Kidney capillary endothelial cell (primary cell): ENCODE data around the gene EPM2AIP1.
A peak's percentile ranks its signal among the peaks of the same experiment; 100 is the strongest.
"Not testable (repeated sequence)": the region's sequence is repeated elsewhere in the genome, so short reads cannot be mapped to it uniquely, and the experiment has no call there.

Source experiments
- DNase-seq: peaks from one replicate; pipeline ENCODE4 v3.0.0-alpha.2; 2018; ENCODE audit warnings: low spot score

The EPM2AIP1 gene

GRCh38 chr3:36992806-36993325 is at the start of gene EPM2AIP1:
Gene EPM2AIP1, minus strand, starts transcription at chr3:36993131. Its CDS starts 54 bp downstream, at chr3:36993077.
- DNase-seq: no peak

- not testable (repeated sequence) for DNase-seq
These were observed 49.8 kb upstream of the EPM2AIP1 start for GRCh38 chr3:37042712-37043111.

- no peak for DNase-seq
These were observed 48.7 kb upstream of the EPM2AIP1 start for GRCh38 chr3:37041546-37042195.

GRCh38 chr3:37040231-37040630 is 47.3 kb upstream of the EPM2AIP1 start:
- DNase-seq: no peak

- no peak for DNase-seq
These were observed 46.4 kb upstream of the EPM2AIP1 start for GRCh38 chr3:37039161-37039846.

GRCh38 chr3:37037352-37037751 is 44.4 kb upstream of the EPM2AIP1 start:
- no peak for DNase-seq

GRCh38 chr3:37032961-37033360 is 40.0 kb upstream of the EPM2AIP1 start:
- no peak for DNase-seq

GRCh38 chr3:37031096-37031682 is 38.3 kb upstream of the EPM2AIP1 start:
- no peak for DNase-seq

- no peak for DNase-seq
These were observed 37.7 kb upstream of the EPM2AIP1 start for GRCh38 chr3:37030588-37030987.

- DNase-seq: no peak
These were observed 36.7 kb upstream of the EPM2AIP1 start for GRCh38 chr3:37029516-37030163.

GRCh38 chr3:37029111-37029510 is 36.2 kb upstream of the EPM2AIP1 start:
- DNase-seq: no peak

- DNase-seq: no peak
These were observed 35.4 kb upstream of the EPM2AIP1 start for GRCh38 chr3:37028329-37028728.

- no peak for DNase-seq
These were observed 33.9 kb upstream of the EPM2AIP1 start for GRCh38 chr3:37026851-37027250.

GRCh38 chr3:37025561-37026335 is 32.8 kb upstream of the EPM2AIP1 start:
- DNase-seq: no peak

- DNase-seq: no peak
These were observed 32.0 kb upstream of the EPM2AIP1 start for GRCh38 chr3:37024820-37025405.

- peak; percentile 20 for DNase-seq
These were observed 31.2 kb upstream of the EPM2AIP1 start for GRCh38 chr3:37024092-37024491.

GRCh38 chr3:37017683-37018082 is 24.8 kb upstream of the EPM2AIP1 start:
- DNase-seq: no peak

GRCh38 chr3:37016903-37017302 is 24.0 kb upstream of the EPM2AIP1 start:
- no peak for DNase-seq

GRCh38 chr3:37015642-37016041 is 22.7 kb upstream of the EPM2AIP1 start:
- DNase-seq: no peak

- no peak for DNase-seq
These were observed 21.7 kb upstream of the EPM2AIP1 start for GRCh38 chr3:37014620-37015019.
